GM10266 (cell line): ENCODE data around the gene SPATA17.
"Not testable (repeated sequence)": the region's sequence is repeated elsewhere in the genome, so short reads cannot be mapped to it uniquely, and the experiment has no call there.

Source experiments
- DNase-seq: peaks from one replicate; pipeline ENCODE4 v3.0.0; 2012; ENCODE audit errors: extremely low spot score
- TF ChIP-seq, protein P1 (sequence below): IDR thresholded peaks from 2 replicates; pipeline ENCODE4 v1.5.1; 2012; ENCODE audit warnings: mild to moderate bottlenecking, low read depth; ENCODE audit not compliant: control insufficient read depth, insufficient read depth; ENCODE audit errors: missing control alignments

SPATA17 gene

GRCh38 chr1:217681806-217682205 lies 50.7 kb downstream of the SPATA17 start:
- TF ChIP-seq, protein P1, sequence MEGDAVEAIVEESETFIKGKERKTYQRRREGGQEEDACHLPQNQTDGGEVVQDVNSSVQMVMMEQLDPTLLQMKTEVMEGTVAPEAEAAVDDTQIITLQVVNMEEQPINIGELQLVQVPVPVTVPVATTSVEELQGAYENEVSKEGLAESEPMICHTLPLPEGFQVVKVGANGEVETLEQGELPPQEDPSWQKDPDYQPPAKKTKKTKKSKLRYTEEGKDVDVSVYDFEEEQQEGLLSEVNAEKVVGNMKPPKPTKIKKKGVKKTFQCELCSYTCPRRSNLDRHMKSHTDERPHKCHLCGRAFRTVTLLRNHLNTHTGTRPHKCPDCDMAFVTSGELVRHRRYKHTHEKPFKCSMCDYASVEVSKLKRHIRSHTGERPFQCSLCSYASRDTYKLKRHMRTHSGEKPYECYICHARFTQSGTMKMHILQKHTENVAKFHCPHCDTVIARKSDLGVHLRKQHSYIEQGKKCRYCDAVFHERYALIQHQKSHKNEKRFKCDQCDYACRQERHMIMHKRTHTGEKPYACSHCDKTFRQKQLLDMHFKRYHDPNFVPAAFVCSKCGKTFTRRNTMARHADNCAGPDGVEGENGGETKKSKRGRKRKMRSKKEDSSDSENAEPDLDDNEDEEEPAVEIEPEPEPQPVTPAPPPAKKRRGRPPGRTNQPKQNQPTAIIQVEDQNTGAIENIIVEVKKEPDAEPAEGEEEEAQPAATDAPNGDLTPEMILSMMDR, result no peak
- DNase-seq, result no peak

GRCh38 chr1:217687511-217687910 lies 56.4 kb downstream of the SPATA17 start:
- TF ChIP-seq, protein P1, result no peak
- DNase-seq, result no peak

DNA sequence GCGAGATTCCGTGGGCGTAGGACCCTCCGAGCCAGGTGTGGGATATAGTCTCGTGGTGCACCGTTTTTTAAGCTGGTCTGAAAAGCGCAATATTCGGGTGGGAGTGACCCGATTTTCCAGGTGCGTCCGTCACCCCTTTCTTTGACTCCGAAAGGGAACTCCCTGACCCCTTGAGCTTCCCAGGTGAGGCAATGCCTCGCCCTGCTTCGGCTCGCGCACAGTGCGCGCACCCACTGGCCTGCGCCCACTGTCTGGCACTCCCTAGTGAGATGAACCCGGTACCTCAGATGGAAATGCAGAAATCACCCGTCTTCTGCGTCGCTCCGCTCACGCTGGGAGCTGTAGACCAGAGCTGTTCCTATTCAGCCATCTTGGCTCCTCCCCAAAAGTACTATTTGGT lies 65.0 kb downstream of the SPATA17 start:
- DNase-seq, result not testable (repeated sequence)

GRCh38 chr1:217703326-217703725 lies 72.2 kb downstream of the SPATA17 start:
- TF ChIP-seq, protein P1, result no peak
- no peak for DNase-seq

DNA sequence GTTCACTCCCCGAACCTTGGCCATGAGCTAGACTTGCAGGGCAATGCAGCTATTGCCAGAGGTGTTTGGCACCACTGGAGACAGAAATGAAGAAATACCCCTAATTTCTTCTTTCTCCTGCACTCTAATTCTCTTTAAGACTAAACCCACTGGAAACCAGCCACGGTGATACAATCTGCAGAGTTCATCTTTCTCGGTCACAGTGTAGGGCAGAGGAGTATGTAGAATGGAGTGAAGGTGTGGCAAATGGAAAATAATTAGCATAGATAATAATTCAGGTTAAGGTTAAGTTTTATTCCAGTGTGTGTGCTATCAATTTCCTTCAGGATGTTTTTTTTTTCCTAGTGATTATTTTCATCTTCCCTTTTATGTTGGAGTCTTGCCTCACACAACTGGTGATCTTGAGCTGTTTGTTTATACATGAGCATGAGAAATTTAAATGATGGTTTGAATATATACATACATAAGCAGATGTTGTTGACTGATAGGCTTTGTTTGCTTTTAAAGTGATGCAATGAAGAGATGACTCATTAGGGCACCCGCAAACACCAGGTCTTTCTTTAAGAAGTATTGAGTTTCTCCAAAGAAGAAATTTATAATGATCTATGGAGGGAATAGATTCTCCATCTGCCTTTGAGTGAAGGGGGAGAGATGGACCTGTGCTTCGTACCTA lies 81.9 kb downstream of the SPATA17 start:
- TF ChIP-seq, protein P1, result no peak
- no peak for DNase-seq

DNA sequence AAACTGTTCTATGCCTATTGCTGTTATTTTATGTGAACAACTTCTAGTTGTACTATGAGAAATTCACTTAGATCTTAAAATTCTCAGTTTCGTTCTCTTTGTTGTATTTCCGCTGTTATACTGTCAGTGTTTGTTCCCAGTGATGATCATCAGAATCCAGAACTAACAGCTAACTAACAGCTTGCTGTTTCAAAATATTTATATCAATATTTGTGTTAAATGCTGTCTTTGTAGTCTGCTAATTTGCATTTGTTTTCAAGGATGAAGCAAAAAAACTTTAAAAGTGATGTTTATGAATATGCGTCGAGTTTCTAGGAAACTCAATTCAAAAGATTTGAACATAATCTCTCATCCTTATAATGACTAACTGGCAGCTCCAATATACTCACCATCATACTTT lies 84.5 kb downstream of the SPATA17 start:
- DNase-seq, result no peak
- TF ChIP-seq, protein P1, result no peak

DNA sequence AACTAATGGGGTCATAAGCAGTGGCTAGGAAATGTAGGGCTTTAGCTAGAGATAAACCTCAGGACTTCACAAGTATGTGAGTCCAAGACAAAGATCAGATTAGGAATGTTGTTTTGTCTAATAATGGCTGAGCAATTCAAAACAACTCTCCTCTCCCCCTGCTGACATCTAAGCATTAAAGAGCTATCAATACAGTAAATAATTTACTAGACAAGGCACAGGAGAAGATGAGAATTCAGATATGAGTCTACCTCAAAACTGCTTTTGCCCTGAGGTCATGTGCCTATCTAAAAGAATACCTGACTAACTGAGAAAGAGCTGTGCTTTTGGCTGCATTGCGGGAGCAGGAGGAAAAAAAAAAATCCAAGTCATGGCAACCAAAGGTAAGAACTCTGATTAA lies 86.8 kb downstream of the SPATA17 start:
- TF ChIP-seq, protein P1, result no peak

GRCh38 chr1:217718873-217719272 lies 87.7 kb downstream of the SPATA17 start:
- no peak for DNase-seq
- TF ChIP-seq, protein P1, result no peak

More for the DNA sequence above, 86.8 kb downstream of the SPATA17 start:
- DNase-seq, result no peak
